Islet of Langerhans (tissue), 1 donor: ENCODE results near the gene KLHL6.

Experiments
- FAIRE-seq: peaks from one replicate; lab custom pipeline; 2011; peaks lifted over from hg19 to GRCh38; lab: Jason Lieb, UNC

KLHL6 gene

GRCh38 chr3:183566880-183567279 lies 11.4 kb upstream of the KLHL6 start:
- no peak for FAIRE-seq

GRCh38 chr3:183564046-183564445 lies 8.5 kb upstream of the KLHL6 start:
- no peak for FAIRE-seq

- no peak for FAIRE-seq
Observed at GRCh38 chr3:183563536-183563874, 8.0 kb upstream of the KLHL6 start.

GRCh38 chr3:183560607-183561006 lies 5.1 kb upstream of the KLHL6 start:
- FAIRE-seq, result no peak

- no peak for FAIRE-seq
Observed at GRCh38 chr3:183558495-183558894, 3.0 kb upstream of the KLHL6 start.

GRCh38 chr3:183556722-183557121 lies 1.2 kb upstream of the KLHL6 start:
- FAIRE-seq, result no peak

- FAIRE-seq, result no peak
Observed at GRCh38 chr3:183554377-183554776, 1.1 kb downstream of the KLHL6 start.

GRCh38 chr3:183553334-183554026 lies 2.0 kb downstream of the KLHL6 start:
- no peak for FAIRE-seq

- FAIRE-seq, result no peak
Observed at GRCh38 chr3:183551930-183552329, 3.6 kb downstream of the KLHL6 start.

GRCh38 chr3:183548262-183548769 lies 7.2 kb downstream of the KLHL6 start:
- no peak for FAIRE-seq

- no peak for FAIRE-seq
Observed at GRCh38 chr3:183546625-183547024, 8.9 kb downstream of the KLHL6 start.

- FAIRE-seq, result no peak
Observed at GRCh38 chr3:183545708-183546107, 9.8 kb downstream of the KLHL6 start.

- FAIRE-seq, result no peak
Observed at GRCh38 chr3:183542355-183542754, 13.2 kb downstream of the KLHL6 start.

GRCh38 chr3:183541738-183542137 lies 13.8 kb downstream of the KLHL6 start:
- FAIRE-seq, result no peak

- no peak for FAIRE-seq
Observed at GRCh38 chr3:183541235-183541655, 14.3 kb downstream of the KLHL6 start.

- no peak for FAIRE-seq
Observed at GRCh38 chr3:183540501-183541234, 14.8 kb downstream of the KLHL6 start.

- no peak for FAIRE-seq
Observed at GRCh38 chr3:183539811-183540210, 15.7 kb downstream of the KLHL6 start.

GRCh38 chr3:183538486-183538885 lies 17.0 kb downstream of the KLHL6 start:
- FAIRE-seq, result no peak

GRCh38 chr3:183537295-183537730 lies 18.2 kb downstream of the KLHL6 start:
- FAIRE-seq, result no peak

- FAIRE-seq, result no peak
Observed at GRCh38 chr3:183536238-183536880, 19.1 kb downstream of the KLHL6 start.

GRCh38 chr3:183534249-183534648 lies 21.3 kb downstream of the KLHL6 start:
- no peak for FAIRE-seq

- no peak for FAIRE-seq
Observed at GRCh38 chr3:183533412-183534132, 21.9 kb downstream of the KLHL6 start.
